Epithelial cell of esophagus (primary cell): ENCODE results near the gene SLC37A1.
"Not testable (repeated sequence)": the region's sequence is repeated elsewhere in the genome, so short reads cannot be mapped to it uniquely, and the experiment has no call there.

ENCODE experiments used
- DNase-seq: peaks from one replicate; pipeline ENCODE4 v3.0.0; 2010; ENCODE audit warnings: low read depth
- H3K4me3 ChIP-seq: 2 replicates; pipeline ENCODE4 v1.5.1; 2011; ENCODE audit warnings: mild to moderate bottlenecking, low read length, control low read depth
- TF ChIP-seq, protein P1 (sequence below): IDR thresholded peaks from 2 replicates; pipeline ENCODE4 v1.5.1; 2011; ENCODE audit warnings: low read depth, mild to moderate bottlenecking, low read length, control low read depth, inconsistent platforms; ENCODE audit not compliant: insufficient read depth; ENCODE audit errors: missing control alignments

SLC37A1 gene

GRCh38 chr21:42626171-42626570 is 112.5 kb downstream of the SLC37A1 start:
- no peak overlapping the region for H3K4me3 ChIP-seq
- DNase-seq, result no peak
- TF ChIP-seq, protein P1, sequence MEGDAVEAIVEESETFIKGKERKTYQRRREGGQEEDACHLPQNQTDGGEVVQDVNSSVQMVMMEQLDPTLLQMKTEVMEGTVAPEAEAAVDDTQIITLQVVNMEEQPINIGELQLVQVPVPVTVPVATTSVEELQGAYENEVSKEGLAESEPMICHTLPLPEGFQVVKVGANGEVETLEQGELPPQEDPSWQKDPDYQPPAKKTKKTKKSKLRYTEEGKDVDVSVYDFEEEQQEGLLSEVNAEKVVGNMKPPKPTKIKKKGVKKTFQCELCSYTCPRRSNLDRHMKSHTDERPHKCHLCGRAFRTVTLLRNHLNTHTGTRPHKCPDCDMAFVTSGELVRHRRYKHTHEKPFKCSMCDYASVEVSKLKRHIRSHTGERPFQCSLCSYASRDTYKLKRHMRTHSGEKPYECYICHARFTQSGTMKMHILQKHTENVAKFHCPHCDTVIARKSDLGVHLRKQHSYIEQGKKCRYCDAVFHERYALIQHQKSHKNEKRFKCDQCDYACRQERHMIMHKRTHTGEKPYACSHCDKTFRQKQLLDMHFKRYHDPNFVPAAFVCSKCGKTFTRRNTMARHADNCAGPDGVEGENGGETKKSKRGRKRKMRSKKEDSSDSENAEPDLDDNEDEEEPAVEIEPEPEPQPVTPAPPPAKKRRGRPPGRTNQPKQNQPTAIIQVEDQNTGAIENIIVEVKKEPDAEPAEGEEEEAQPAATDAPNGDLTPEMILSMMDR, result no peak

DNA sequence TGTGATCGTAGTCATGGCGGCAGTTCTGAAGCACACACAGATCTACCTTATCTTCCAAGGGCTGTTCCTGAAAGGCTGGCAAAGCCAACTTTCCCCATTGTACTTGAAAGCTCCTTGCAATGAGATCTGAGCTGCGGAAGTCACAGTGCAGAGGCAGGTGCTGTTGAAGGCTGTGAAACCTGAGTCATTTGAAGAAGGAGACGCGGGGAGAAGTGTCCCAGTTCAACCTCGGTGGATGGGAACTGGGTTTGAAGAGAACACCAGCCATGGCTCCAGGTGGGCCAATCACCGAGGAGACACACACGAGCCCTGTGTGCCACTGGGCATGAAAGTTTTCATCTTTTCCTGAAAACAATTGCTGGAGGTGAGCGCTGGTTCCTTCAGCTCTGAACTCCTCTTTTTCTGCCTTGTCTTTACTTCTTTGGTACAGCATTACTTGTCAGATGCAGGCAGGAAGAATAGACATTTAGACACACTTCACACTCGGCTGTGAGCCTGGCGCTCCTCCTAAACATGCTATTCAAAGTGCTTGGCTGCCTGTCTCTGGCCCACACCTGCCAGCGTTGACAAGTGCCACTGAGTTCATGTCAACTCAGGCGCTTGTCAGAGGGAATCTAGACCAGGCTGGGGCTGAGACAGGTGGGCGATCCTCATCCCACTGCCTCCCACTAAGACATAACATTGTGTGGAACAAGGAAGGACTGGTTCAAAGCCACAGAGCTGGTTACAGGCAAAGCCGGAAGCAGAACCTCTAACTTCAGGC is 114.1 kb downstream of the SLC37A1 start:
- DNase-seq, result no peak
- no peak overlapping the region for H3K4me3 ChIP-seq
- TF ChIP-seq, protein P1, result no peak

- H3K4me3 ChIP-seq, DNase-seq: not testable (repeated sequence)
Observed at GRCh38 chr21:42628466-42629061, 114.9 kb downstream of the SLC37A1 start.

GRCh38 chr21:42629933-42630589 is 116.4 kb downstream of the SLC37A1 start:
- no peak for DNase-seq
- H3K4me3 ChIP-seq, result no peak overlapping the region
- TF ChIP-seq, protein P1, result no peak

DNA sequence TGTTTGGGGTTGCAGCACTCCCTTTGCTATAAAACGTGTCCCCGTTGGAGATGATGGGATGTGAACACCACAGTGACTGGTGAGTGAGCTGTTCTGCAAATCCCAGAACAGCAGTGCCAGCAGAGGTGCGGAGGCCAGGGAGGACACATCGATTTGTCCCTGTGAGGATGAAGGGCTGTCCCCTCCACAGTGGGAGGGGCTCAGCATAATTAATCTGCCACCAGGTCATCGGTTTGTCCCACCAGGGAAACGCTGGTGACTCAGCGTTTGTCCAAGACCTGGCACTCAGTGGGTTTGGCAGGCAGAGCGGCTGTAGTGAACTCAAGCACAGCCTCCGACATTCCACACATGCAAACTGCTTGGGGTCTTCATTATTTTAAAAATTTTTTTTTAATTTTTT is 117.0 kb downstream of the SLC37A1 start:
- H3K4me3 ChIP-seq, result no peak overlapping the region
- TF ChIP-seq, protein P1, result no peak
- DNase-seq, result no peak
